Activated naive CD4-positive, alpha-beta T cell treated with anti-CD3 and anti-CD28 coated beads, Interleukin-2, amount 10 ng/mL, durations not matched to agents 7 days and 5 days (primary cell): Measurements from ENCODE around the gene CDK11B.
"Not testable (repeated sequence)": the region's sequence is repeated elsewhere in the genome, so short reads cannot be mapped to it uniquely, and the experiment has no call there.

Experiments
- CTCF ChIA-PET: fragments of 350-600 bp; sonication (Branson Sonifier 250); formaldehyde crosslinking; loops from one replicate; lab custom pipeline; 2021; ENCODE audit warnings: antibody characterized with exemption; lab: Charles Lee
- DNase-seq: peaks from one replicate; pipeline ENCODE4 v3.0.0-alpha.2; 2020
- H3K27ac Mint-ChIP-seq: one replicate; pipeline ENCODE4 v1.8.0; 2021; ENCODE audit warnings: mild to moderate bottlenecking, moderate library complexity, mixed read lengths
- H3K27me3 Mint-ChIP-seq: one replicate; pipeline ENCODE4 v1.8.0; 2021; ENCODE audit warnings: mild to moderate bottlenecking, mixed read lengths
- H3K36me3 Mint-ChIP-seq: one replicate; pipeline ENCODE4 v1.8.0; 2021; ENCODE audit warnings: mixed read lengths
- H3K4me1 Mint-ChIP-seq: one replicate; pipeline ENCODE4 v1.8.0; 2021; ENCODE audit warnings: mixed read lengths
- H3K4me3 Mint-ChIP-seq: one replicate; pipeline ENCODE4 v1.8.0; 2021; ENCODE audit warnings: mild to moderate bottlenecking, moderate library complexity, mixed read lengths
- H3K9me3 Mint-ChIP-seq: one replicate; pipeline ENCODE4 v1.8.0; 2021; ENCODE audit warnings: mixed read lengths

Gene CDK11B

DNA sequence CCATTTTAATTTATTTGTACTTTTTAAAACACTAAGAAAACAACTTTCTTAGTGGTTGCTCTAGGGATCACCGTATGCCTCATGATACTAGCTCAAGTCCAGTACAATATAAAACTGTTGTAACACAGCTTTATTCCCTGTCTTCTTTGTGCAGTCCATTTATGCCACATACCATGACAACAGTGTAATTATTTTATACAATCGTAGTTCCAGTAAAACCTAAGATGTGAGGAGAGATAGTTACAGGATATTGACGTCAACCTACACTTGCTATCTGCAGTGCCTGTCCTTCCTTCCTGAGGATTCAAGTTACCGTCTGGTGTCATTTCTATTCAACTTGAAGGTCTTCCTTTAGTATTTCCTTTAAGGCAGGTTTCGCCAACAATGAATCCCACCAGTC is 12.5 kb downstream of the CDK11B start:
- CTCF ChIA-PET, H3K4me1 Mint-ChIP-seq, DNase-seq, H3K27ac Mint-ChIP-seq, H3K4me3 Mint-ChIP-seq, H3K9me3 Mint-ChIP-seq, H3K27me3 Mint-ChIP-seq: not testable (repeated sequence)
- peaks cover 38% of the 10 kb centered on the region for H3K36me3 Mint-ChIP-seq

DNA sequence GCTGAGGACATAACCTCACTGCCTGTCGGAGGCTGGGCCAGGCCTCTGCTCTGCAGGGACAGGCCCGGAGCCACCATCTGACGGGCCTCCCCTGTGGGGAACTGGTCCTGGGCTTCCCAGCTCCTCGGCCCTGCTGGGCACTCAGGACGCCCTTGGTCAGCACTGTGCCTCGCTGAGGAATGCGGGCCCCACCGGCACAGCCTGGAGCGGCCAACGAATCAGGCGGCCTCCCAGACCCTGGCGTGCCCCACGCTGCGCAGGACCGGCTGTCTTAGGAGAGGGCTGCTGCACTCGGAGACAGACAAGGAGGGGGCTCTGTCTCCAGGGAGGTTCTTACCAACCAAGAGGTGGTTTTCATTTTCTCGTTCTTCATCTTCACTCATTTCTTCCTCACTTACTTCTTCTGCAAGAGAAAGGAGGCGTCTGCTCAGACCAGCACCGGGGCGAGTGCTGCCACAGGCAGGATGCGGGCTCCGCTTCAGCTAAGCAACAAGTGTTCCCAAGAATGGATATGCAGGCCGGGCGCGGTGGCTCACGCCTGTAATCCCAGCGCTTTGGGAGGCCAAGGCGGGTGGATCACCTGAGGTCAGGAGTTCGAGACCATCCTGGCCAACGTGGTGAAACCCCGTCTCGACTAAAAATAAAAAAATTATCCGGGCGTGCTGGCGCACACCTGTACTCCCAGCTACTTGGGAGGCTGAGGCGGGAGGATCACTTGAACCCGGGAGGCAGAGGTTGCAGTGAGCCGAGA is 17.9 kb downstream of the CDK11B start:
- H3K4me1 Mint-ChIP-seq, CTCF ChIA-PET, H3K27me3 Mint-ChIP-seq, H3K27ac Mint-ChIP-seq, H3K4me3 Mint-ChIP-seq, DNase-seq, H3K36me3 Mint-ChIP-seq, H3K9me3 Mint-ChIP-seq: not testable (repeated sequence)

GRCh38 chr1:1640081-1640480 is 18.7 kb downstream of the CDK11B start:
- H3K4me1 Mint-ChIP-seq, H3K9me3 Mint-ChIP-seq, H3K27me3 Mint-ChIP-seq, CTCF ChIA-PET, H3K4me3 Mint-ChIP-seq, DNase-seq, H3K36me3 Mint-ChIP-seq, H3K27ac Mint-ChIP-seq: not testable (repeated sequence)

DNA sequence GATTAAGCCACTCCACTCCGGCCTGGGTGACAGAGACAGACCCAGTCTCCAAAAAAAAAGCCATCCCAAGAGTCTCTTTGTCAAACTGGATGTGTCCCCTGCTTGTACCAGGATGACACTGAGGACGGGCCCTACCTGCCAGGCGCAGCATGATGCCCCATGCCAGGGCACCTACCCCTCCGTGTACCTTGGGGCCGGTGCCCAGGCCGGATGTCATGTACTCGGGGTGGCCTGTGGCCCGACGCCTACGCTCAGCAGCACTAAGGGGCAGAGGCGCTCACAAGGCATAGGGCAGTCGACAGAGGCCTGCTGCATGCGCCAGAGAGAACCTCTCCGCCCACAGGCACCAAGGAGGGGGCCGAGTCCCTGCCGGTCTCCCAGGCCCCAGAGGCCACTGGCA is 19.4 kb downstream of the CDK11B start:
- H3K4me3 Mint-ChIP-seq, H3K27me3 Mint-ChIP-seq, H3K9me3 Mint-ChIP-seq, CTCF ChIA-PET, H3K4me1 Mint-ChIP-seq, H3K36me3 Mint-ChIP-seq, H3K27ac Mint-ChIP-seq, DNase-seq: not testable (repeated sequence)

DNA sequence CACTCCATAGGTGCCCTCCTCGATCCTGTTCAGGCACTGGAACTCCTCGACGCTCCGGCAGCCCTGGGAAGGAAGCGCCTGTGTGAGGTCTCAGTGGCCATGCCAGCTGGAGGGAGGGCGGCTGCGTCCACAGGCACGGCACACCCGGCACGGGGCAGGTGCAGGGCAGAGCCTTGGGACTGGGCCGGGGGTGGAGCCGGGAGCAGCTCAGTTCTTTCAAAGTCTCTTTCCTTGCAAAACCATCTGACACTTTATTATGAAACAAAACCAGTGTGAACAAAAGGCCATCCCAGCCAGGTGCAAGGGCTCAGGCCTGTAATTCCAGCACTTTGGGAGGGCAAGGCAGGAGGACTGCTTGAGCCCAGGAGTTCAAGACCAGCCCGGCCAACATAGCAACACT is 20.3 kb downstream of the CDK11B start:
- H3K4me3 Mint-ChIP-seq, H3K4me1 Mint-ChIP-seq, CTCF ChIA-PET, H3K36me3 Mint-ChIP-seq, H3K27me3 Mint-ChIP-seq, DNase-seq, H3K9me3 Mint-ChIP-seq, H3K27ac Mint-ChIP-seq: not testable (repeated sequence)

DNA sequence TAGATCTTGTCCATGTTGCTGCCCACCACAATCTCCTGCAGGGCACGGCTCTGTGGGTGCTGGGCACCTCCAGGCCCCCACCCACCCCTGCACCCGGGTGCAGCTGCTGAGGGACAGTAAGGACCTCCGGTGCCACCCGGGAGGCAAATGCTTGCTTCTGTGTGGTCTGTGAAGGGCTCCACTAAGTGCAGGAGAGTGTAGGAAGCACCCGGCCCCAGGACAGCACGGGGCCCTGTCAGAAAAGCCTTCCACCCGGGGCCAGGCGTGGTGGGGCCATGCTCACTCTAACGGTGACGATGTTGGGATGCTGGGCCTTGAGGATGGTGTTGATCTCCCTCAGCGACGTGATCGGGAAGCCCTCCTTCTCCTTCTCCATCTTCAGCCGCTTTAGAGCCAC is 21.3 kb downstream of the CDK11B start:
- H3K9me3 Mint-ChIP-seq, CTCF ChIA-PET, DNase-seq, H3K4me3 Mint-ChIP-seq, H3K27ac Mint-ChIP-seq, H3K36me3 Mint-ChIP-seq, H3K4me1 Mint-ChIP-seq, H3K27me3 Mint-ChIP-seq: not testable (repeated sequence)

- H3K9me3 Mint-ChIP-seq, H3K27ac Mint-ChIP-seq, H3K4me3 Mint-ChIP-seq, H3K4me1 Mint-ChIP-seq, H3K36me3 Mint-ChIP-seq, DNase-seq, CTCF ChIA-PET, H3K27me3 Mint-ChIP-seq: not testable (repeated sequence)
Measured at GRCh38 chr1:1636621-1637478, 22.0 kb downstream of the CDK11B start.

DNA sequence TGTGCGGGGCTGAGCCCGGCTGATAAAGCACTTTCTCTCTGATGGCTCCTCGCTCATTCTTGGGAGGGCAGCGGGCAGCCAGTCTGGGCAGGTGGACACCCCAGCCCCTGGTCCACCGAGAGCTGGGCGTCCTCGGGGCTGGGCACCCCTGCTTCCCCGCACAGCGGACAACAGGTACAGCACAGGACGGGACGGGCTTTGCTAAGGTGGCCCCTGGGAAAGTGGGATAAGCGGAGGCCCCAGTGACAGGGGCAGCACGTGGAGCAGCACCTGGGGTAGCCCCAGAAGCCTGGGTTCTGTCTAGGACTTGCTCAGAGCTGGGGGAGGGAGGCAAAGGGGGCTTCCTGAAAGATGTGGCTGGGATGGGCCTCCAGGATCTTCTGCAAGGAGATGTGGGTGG is 24.2 kb downstream of the CDK11B start:
- H3K27ac Mint-ChIP-seq, H3K9me3 Mint-ChIP-seq, H3K4me1 Mint-ChIP-seq, H3K4me3 Mint-ChIP-seq, DNase-seq, CTCF ChIA-PET, H3K36me3 Mint-ChIP-seq: not testable (repeated sequence)
- peaks cover 23% of the 10 kb centered on the region for H3K27me3 Mint-ChIP-seq

GRCh38 chr1:1633409-1633808 is 25.4 kb downstream of the CDK11B start:
- H3K9me3 Mint-ChIP-seq, DNase-seq, CTCF ChIA-PET, H3K36me3 Mint-ChIP-seq, H3K27ac Mint-ChIP-seq, H3K4me3 Mint-ChIP-seq, H3K4me1 Mint-ChIP-seq: not testable (repeated sequence)
- peaks cover 23% of the 10 kb centered on the region for H3K27me3 Mint-ChIP-seq

- DNase-seq, result no peak
- CTCF ChIA-PET, result no interaction called here
- H3K4me3 Mint-ChIP-seq, result peak within 1 kb of the TSS; percentile 45
- H3K27me3 Mint-ChIP-seq, result peaks cover 23% of the 10 kb centered on the region
- H3K36me3 Mint-ChIP-seq, result peaks cover 5% of the 10 kb centered on the region
- H3K4me1 Mint-ChIP-seq, result peaks cover 8% of the 10 kb centered on the region
- no peak within 1 kb of the TSS for H3K27ac Mint-ChIP-seq
- no peaks in the 10 kb centered on the region for H3K9me3 Mint-ChIP-seq
Measured at GRCh38 chr1:1631782-1632420, 26.9 kb downstream of the CDK11B start, which contains the start of gene MMP23B. Gene MMP23B (plus strand): TSS chr1:1632173. CDS start chr1:1632219, 46 bp downstream.

GRCh38 chr1:1630965-1631781 is 27.6 kb downstream of the CDK11B start:
- Mint-ChIP-seq H3K4me1 (peaks cover 8% of the 10 kb centered on the region), H3K27me3 (peaks cover 23% of the 10 kb centered on the region), H3K9me3 (no peaks in the 10 kb centered on the region), H3K36me3 (peaks cover 2% of the 10 kb centered on the region), H3K27ac (no peak overlapping the region), H3K4me3 (peak overlapping the region; percentile 45)
- CTCF ChIA-PET, result no interaction called here
- peak; percentile 42 for DNase-seq

- H3K36me3 Mint-ChIP-seq, result peaks cover 2% of the 10 kb centered on the region
- DNase-seq, result peak; percentile 96
- peaks cover 23% of the 10 kb centered on the region for H3K27me3 Mint-ChIP-seq
- CTCF ChIA-PET, result no interaction called here
- H3K9me3 Mint-ChIP-seq, result no peaks in the 10 kb centered on the region
- peak overlapping the region; percentile 95 for H3K27ac Mint-ChIP-seq
- peak overlapping the region; percentile 80 for H3K4me3 Mint-ChIP-seq
- peaks cover 8% of the 10 kb centered on the region for H3K4me1 Mint-ChIP-seq
Measured at GRCh38 chr1:1630191-1630964, 28.4 kb downstream of the CDK11B start.

GRCh38 chr1:1629430-1630190 is 29.2 kb downstream of the CDK11B start:
- Mint-ChIP-seq H3K4me1 (peaks cover 8% of the 10 kb centered on the region), H3K9me3 (no peaks in the 10 kb centered on the region), H3K4me3 (peak overlapping the region; percentile 80), H3K27me3 (peaks cover 23% of the 10 kb centered on the region), H3K27ac (peak overlapping the region; percentile 77), H3K36me3 (peaks cover 2% of the 10 kb centered on the region)
- DNase-seq, result peak; percentile 77
- CTCF ChIA-PET, result no interaction called here
